H1 (cell line): ENCODE results near the gene GTF2F2. TPM values are rescaled to one million over a fixed set of nuclear protein-coding genes. Genes with fewer than 3 reads are reported as not detected.

Experiments used
- CHD1 ChIP-seq: IDR thresholded peaks from 2 replicates; pipeline ENCODE4 v1.6.1; 2012; ENCODE audit warnings: low read depth, low read length, improper control_type of control experiment
- HDAC2 ChIP-seq, 2 experiments: fragments of 300-600 bp in 1 of 2; sonication (generic) in 1 of 2; IDR thresholded peaks; 2 replicates each; pipeline ENCODE4 v1.6.1; 2011 to 2012; ENCODE audit warnings: low read depth in 2 of 2, low read length in 2 of 2, mild to moderate bottlenecking in 2 of 2, moderate library complexity in 2 of 2, borderline replicate concordance in 1 of 2, inconsistent platforms in 1 of 2
- KDM4A ChIP-seq: IDR thresholded peaks from one replicate; pipeline ENCODE4 v1.7.1; 2012; ENCODE audit warnings: low read depth, mild to moderate bottlenecking, moderate library complexity, low read length, inconsistent platforms; ENCODE audit not compliant: severe bottlenecking
- NRF1 ChIP-seq: IDR thresholded peaks from 2 replicates; pipeline ENCODE4 v1.6.1; 2011; ENCODE audit warnings: mild to moderate bottlenecking, low read depth, low read length, improper control_type of control experiment
- SAP30 ChIP-seq: fragments of 300-600 bp; sonication (generic); IDR thresholded peaks from 2 replicates; pipeline ENCODE4 v1.7.1; 2012; ENCODE audit warnings: low read length, moderate library complexity, mild to moderate bottlenecking, inconsistent platforms; ENCODE audit not compliant: insufficient read depth, insufficient replicate concordance
- SIX5 ChIP-seq: IDR thresholded peaks from 2 replicates; pipeline ENCODE4 v1.6.1; 2011; ENCODE audit warnings: mild to moderate bottlenecking, low read depth, low read length
- polyA plus RNA-seq, 7 experiments: library from polyadenylated mRNA; depleted of rRNA in 3 of 7; stranded (reverse) in 5 of 7; unstranded in 2 of 7; fragments of >200 nt in 5 of 7; fragments of 200-250 nt in 2 of 7; gene quantifications; 1 replicate in 5 of 7; 2 replicates in 1 of 7; 4 replicates in 1 of 7; pipeline versions ENCODE4 v1.2.1 to v1.2.3, GENCODE V29; 2011 to 2013; ENCODE audit warnings: missing spikeins in 2 of 7, mixed read lengths in 2 of 7
- total RNA-seq: library from RNA; stranded (reverse); fragmentation: NEBNext Ultra II Directional; extraction: Animal tissue kit (Norgen Biotek cat#: 25700); gene quantifications from 2 replicates; pipeline ENCODE4 v1.2.1, GENCODE V29; 2021

The GTF2F2 gene
- total and polyA plus RNA-seq, 2 of the 8 experiments (the other 6 are each of a cell fraction or from before 2014, with no cell fraction given) = 10.8 to 31.1 TPM

DNA sequence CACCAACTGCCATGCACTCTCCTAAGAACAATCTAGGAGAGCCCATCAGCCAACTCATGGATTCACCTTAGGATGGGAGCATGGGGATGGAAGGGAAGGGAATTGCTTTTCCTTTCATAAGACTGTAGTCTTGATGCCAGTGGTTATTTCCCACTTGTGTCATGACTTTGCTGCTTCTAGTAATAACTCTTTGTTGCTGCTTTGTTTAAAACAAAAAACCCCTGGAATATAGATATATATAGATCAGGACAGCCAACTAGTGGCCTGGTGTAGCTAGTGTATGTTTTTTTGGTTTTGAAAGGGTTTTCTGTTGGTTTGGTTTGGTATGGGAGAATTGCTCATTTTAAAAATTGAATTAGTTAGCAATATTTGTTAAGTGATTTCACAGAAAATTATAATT, 119.8 kb downstream of the GTF2F2 start (continued):
- no peak for TF ChIP-seq SAP30
- TF ChIP-seq CHD1 = no peak
- no peak for TF ChIP-seq KDM4A
- TF ChIP-seq HDAC2 (IDR thresholded peaks at IDR 0.05; ENCODE audit: borderline replicate concordance in 1 of 2, low read depth in 2 of 2, low read length in 2 of 2) = no peak
- no peak for TF ChIP-seq NRF1
- no peak for TF ChIP-seq SIX5
